Glutamatergic neuron (in vitro differentiated cells): ENCODE measurements around the gene CMPK1. TPM values are rescaled to one million over a fixed set of nuclear protein-coding genes. Genes with fewer than 3 reads are reported as not detected.
"Not testable (repeated sequence)": the region's sequence is repeated elsewhere in the genome, so short reads cannot be mapped to it uniquely, and the experiment has no call there.

Source experiments
- DNase-seq: peaks from one replicate; pipeline ENCODE4 v3.0.0; 2022
- H3K27ac Mint-ChIP-seq: one replicate; pipeline ENCODE4 v1.8.0; 2020; ENCODE audit warnings: mild to moderate bottlenecking, mixed read lengths, inconsistent platforms; ENCODE audit not compliant: unreplicated experiment
- H3K27me3 Mint-ChIP-seq: one replicate; pipeline ENCODE4 v1.8.0; 2020; ENCODE audit warnings: mild to moderate bottlenecking, moderate library complexity, mixed read lengths, inconsistent platforms; ENCODE audit not compliant: unreplicated experiment
- H3K36me3 Mint-ChIP-seq: one replicate; pipeline ENCODE4 v1.8.0; 2020; ENCODE audit warnings: mild to moderate bottlenecking, mixed read lengths, inconsistent platforms; ENCODE audit not compliant: unreplicated experiment
- H3K4me1 Mint-ChIP-seq: one replicate; pipeline ENCODE4 v1.8.0; 2020; ENCODE audit warnings: mild to moderate bottlenecking, low read depth, mixed read lengths, inconsistent platforms; ENCODE audit not compliant: unreplicated experiment
- H3K4me3 Mint-ChIP-seq: one replicate; pipeline ENCODE4 v1.8.0; 2020; ENCODE audit warnings: mild to moderate bottlenecking, mixed read lengths, inconsistent platforms; ENCODE audit not compliant: unreplicated experiment
- H3K9me3 Mint-ChIP-seq: one replicate; pipeline ENCODE4 v1.8.0; 2020; ENCODE audit warnings: mild to moderate bottlenecking, moderate library complexity, mixed read lengths, inconsistent platforms; ENCODE audit not compliant: unreplicated experiment
- CTCF ChIP-seq: fragments of 200-600 bp; sonication (generic); IDR thresholded peaks from one replicate; pipeline ENCODE4 v1.5.0; 2021; ENCODE audit not compliant: partially characterized antibody, unreplicated experiment
- total RNA-seq: library from RNA; stranded (reverse); fragmentation: NEBNext Ultra II Directional; extraction: Animal tissue kit (Norgen Biotek cat#: 25700); gene quantifications from one replicate; pipeline ENCODE4 v1.2.1, GENCODE V29; 2021; ENCODE audit not compliant: unreplicated experiment

The CMPK1 gene
- total RNA-seq, 1 donor from 2014 or later: 60.4 TPM

GRCh38 chr1:47309427-47309826, 24.2 kb upstream of the CMPK1 start:
- Mint-ChIP-seq H3K4me1 (peaks cover 6% of the 10 kb centered on the region), H3K36me3 (no peaks in the 10 kb centered on the region), H3K4me3 (no peak overlapping the region), H3K9me3 (peaks cover 7% of the 10 kb centered on the region), H3K27me3 (peaks cover 5% of the 10 kb centered on the region), H3K27ac (peak overlapping the region; percentile 59)
- no peak for TF ChIP-seq CTCF
- no peak for DNase-seq

- Mint-ChIP-seq H3K4me3 (peak within 1 kb of the TSS; percentile 94), H3K27me3 (peaks cover 5% of the 10 kb centered on the region), H3K27ac (peak within 1 kb of the TSS; percentile 87), H3K36me3 (no peaks in the 10 kb centered on the region), H3K4me1 (peaks cover 6% of the 10 kb centered on the region), H3K9me3 (peaks cover 7% of the 10 kb centered on the region)
- TF ChIP-seq CTCF: no peak
- DNase-seq: peak; percentile 99
Measured at GRCh38 chr1:47313915-47314664, 19.5 kb upstream of the CMPK1 start, which contains the start of gene STIL. Gene STIL, minus strand, starts transcription at chr1:47314147. Its CDS starts 3,828 bp downstream, at chr1:47310319.

- Mint-ChIP-seq H3K36me3 (no peaks in the 10 kb centered on the region), H3K4me3 (no peak overlapping the region), H3K9me3 (peaks cover 7% of the 10 kb centered on the region), H3K27ac (no peak overlapping the region), H3K27me3 (peaks cover 5% of the 10 kb centered on the region), H3K4me1 (peaks cover 5% of the 10 kb centered on the region)
- DNase-seq: no peak
- TF ChIP-seq CTCF: no peak
Measured at GRCh38 chr1:47317841-47318240, 15.7 kb upstream of the CMPK1 start.

- H3K36me3 Mint-ChIP-seq, H3K27ac Mint-ChIP-seq, H3K27me3 Mint-ChIP-seq, DNase-seq, H3K4me1 Mint-ChIP-seq, H3K9me3 Mint-ChIP-seq, H3K4me3 Mint-ChIP-seq: not testable (repeated sequence)
Measured at GRCh38 chr1:47319968-47320367, 13.6 kb upstream of the CMPK1 start.

- TF ChIP-seq CTCF: no peak
- Mint-ChIP-seq H3K4me3 (no peak overlapping the region), H3K27ac (no peak overlapping the region), H3K4me1 (no peaks in the 10 kb centered on the region), H3K36me3 (no peaks in the 10 kb centered on the region), H3K27me3 (no peaks in the 10 kb centered on the region), H3K9me3 (no peaks in the 10 kb centered on the region)
- no peak for DNase-seq
Measured at GRCh38 chr1:47323599-47324031, 10.0 kb upstream of the CMPK1 start.
